NCI-H2196 treated with DMSO at 0.1 percent for 48 hours (cell line): ENCODE data around the gene WLS.
"Not testable (repeated sequence)": the region's sequence is repeated elsewhere in the genome, so short reads cannot be mapped to it uniquely, and the experiment has no call there.

Source experiments
- DNase-seq: peaks from one replicate; lab custom pipeline; 2025; ENCODE audit not compliant: unreplicated experiment; lab: John Stamatoyannopoulos, UW

The WLS gene

GRCh38 chr1:68171795-68172194 is 60.5 kb downstream of the WLS start:
- DNase-seq: not testable (repeated sequence)

- DNase-seq: no peak
Observed at GRCh38 chr1:68168545-68169171, 63.7 kb downstream of the WLS start.

GRCh38 chr1:68167211-68167610 is 65.1 kb downstream of the WLS start:
- DNase-seq: no peak

GRCh38 chr1:68166348-68166747 is 66.0 kb downstream of the WLS start:
- no peak for DNase-seq

GRCh38 chr1:68165665-68166064 is 66.7 kb downstream of the WLS start:
- no peak for DNase-seq

- no peak for DNase-seq
Observed at GRCh38 chr1:68164918-68165317, 67.4 kb downstream of the WLS start.

- no peak for DNase-seq
Observed at GRCh38 chr1:68163220-68163619, 69.1 kb downstream of the WLS start.

- no peak for DNase-seq
Observed at GRCh38 chr1:68162761-68163160, 69.6 kb downstream of the WLS start.

- not testable (repeated sequence) for DNase-seq
Observed at GRCh38 chr1:68161672-68162071, 70.7 kb downstream of the WLS start.

GRCh38 chr1:68160935-68161334 is 71.4 kb downstream of the WLS start:
- DNase-seq: not testable (repeated sequence)

GRCh38 chr1:68160021-68160420 is 72.3 kb downstream of the WLS start:
- no peak for DNase-seq

GRCh38 chr1:68158837-68159236 is 73.5 kb downstream of the WLS start:
- DNase-seq: no peak

- DNase-seq: no peak
Observed at GRCh38 chr1:68157416-68157815, 74.9 kb downstream of the WLS start.

GRCh38 chr1:68151690-68152089 is 80.6 kb downstream of the WLS start:
- DNase-seq: no peak

- no peak for DNase-seq
Observed at GRCh38 chr1:68149907-68150306, 82.4 kb downstream of the WLS start.

- no peak for DNase-seq
Observed at GRCh38 chr1:68149110-68149798, 83.1 kb downstream of the WLS start.

- no peak for DNase-seq
Observed at GRCh38 chr1:68148631-68149030, 83.7 kb downstream of the WLS start.

GRCh38 chr1:68147534-68148171 is 84.7 kb downstream of the WLS start:
- no peak for DNase-seq

- DNase-seq: no peak
Observed at GRCh38 chr1:68145418-68146126, 86.8 kb downstream of the WLS start.

- no peak for DNase-seq
Observed at GRCh38 chr1:68144856-68145255, 87.5 kb downstream of the WLS start.

GRCh38 chr1:68143633-68144032 is 88.7 kb downstream of the WLS start:
- no peak for DNase-seq

- DNase-seq: no peak
Observed at GRCh38 chr1:68142461-68142860, 89.9 kb downstream of the WLS start.
